K562 (cell line): ENCODE data around the gene OPRL1. TPM values are rescaled to one million over a fixed set of nuclear protein-coding genes. Genes with fewer than 3 reads are reported as not detected.

Experiments used
- ATAC-seq: fragments of 200-7000 bp; cut with Tn5 transposase; 3 replicates; pipeline ENCODE4 v1.9.1; 2020; ENCODE audit warnings: moderate library complexity
- BruUV-seq: library from RNA; stranded (reverse); fragments of 400-500 nt; replicated peaks from 2 replicates; lab custom pipeline; 2021; lab: Mats Ljungman, UMichigan
- CTCF ChIA-PET: fragments of 300-600 bp; formaldehyde crosslinking; extraction: SDS; loops from one replicate; lab custom pipeline; 2021; ENCODE audit warnings: low intra/inter-chr PET ratio; lab: Yijun Ruan, JAX
- POLR2A ChIA-PET: fragments of 300-600, 350-650 bp; sonication (Branson Sonifier 250); formaldehyde crosslinking; extraction: SDS; loops from one replicate; lab custom pipeline; 2021; ENCODE audit warnings: antibody characterized with exemption, inconsistent platforms; lab: Yijun Ruan, JAX
- DNase-seq, 4 experiments: peaks; one replicate each; pipeline versions ENCODE4 v3.0.0 to v3.0.0-alpha.2; 2011 to 2018; ENCODE audit warnings: low spot score in 3 of 4, mixed read lengths in 3 of 4; ENCODE audit errors: extremely low read depth in 1 of 4
- FAIRE-seq: peaks from 2 replicates; lab custom pipeline; 2011; peaks lifted over from hg19 to GRCh38; lab: Jason Lieb, UNC
- H2AFZ ChIP-seq: 2 replicates; pipeline ENCODE4 v1.6.0; 2011; ENCODE audit warnings: low read depth, low read length, control low read depth, inconsistent platforms
- H3K27ac ChIP-seq: fragments of 200-600 bp; 3 replicates; pipeline ENCODE4 v1.8.0; 2011; ENCODE audit warnings: low read depth, mild to moderate bottlenecking, control low read depth, inconsistent platforms, low read length, moderate library complexity, mixed read lengths; ENCODE audit errors: extremely low read depth
- H3K27me3 ChIP-seq, 2 experiments: fragments of 300-600 bp in 1 of 2; 2 replicates in 1 of 2; 3 replicates in 1 of 2; pipeline versions ENCODE4 v1.6.0 to v1.8.0; 2011; ENCODE audit warnings: inconsistent platforms in 2 of 2, low read length in 2 of 2, mild to moderate bottlenecking in 1 of 2, mixed read lengths in 1 of 2, moderate library complexity in 1 of 2; ENCODE audit not compliant: control insufficient read depth in 2 of 2, insufficient read depth in 2 of 2
- H3K36me3 ChIP-seq: fragments of 300-600 bp; 3 replicates; pipeline ENCODE4 v1.8.0; 2011; ENCODE audit warnings: mild to moderate bottlenecking, low read length, inconsistent platforms; ENCODE audit not compliant: control insufficient read depth, insufficient read depth
- H3K4me1 ChIP-seq, 2 experiments: fragments of 200-600 bp in 1 of 2; replicated peaks in 1 of 2; 2 replicates in 1 of 2; 3 replicates in 1 of 2; pipeline versions ENCODE4 v1.5.1 to v1.8.0; 2011; ENCODE audit warnings: inconsistent platforms in 2 of 2, low read length in 2 of 2, mild to moderate bottlenecking in 1 of 2, mixed read lengths in 1 of 2, moderate library complexity in 1 of 2; ENCODE audit not compliant: control insufficient read depth in 2 of 2, insufficient read depth in 2 of 2
- H3K4me2 ChIP-seq: 2 replicates; pipeline ENCODE4 v1.6.1; 2011; ENCODE audit warnings: low read length, control low read depth, inconsistent platforms, mixed read lengths; ENCODE audit not compliant: insufficient read depth
- H3K4me3 ChIP-seq: fragments of 200-600 bp; sonication (generic), shearing (Covaris generic); 2 replicates; pipeline ENCODE4 v1.5.1; 2016; ENCODE audit warnings: control low read depth, inconsistent platforms
- H3K79me2 ChIP-seq: fragments of 200-600 bp; 3 replicates; pipeline ENCODE4 v1.8.0; 2011; ENCODE audit warnings: low read length, inconsistent platforms; ENCODE audit not compliant: control insufficient read depth, insufficient read depth
- H3K9ac ChIP-seq, 2 experiments: 2 replicates each; pipeline versions ENCODE4 v1.6.0 to v1.6.1; 2011; ENCODE audit warnings: low read depth in 2 of 2, low read length in 2 of 2, control low read depth in 1 of 2, inconsistent platforms in 1 of 2, mild to moderate bottlenecking in 1 of 2, mixed read lengths in 1 of 2; ENCODE audit not compliant: insufficient read depth in 1 of 2
- H3K9me1 ChIP-seq: one replicate; pipeline ENCODE4 v1.6.0; 2011; ENCODE audit warnings: inconsistent platforms, mild to moderate bottlenecking, low read length, moderate library complexity; ENCODE audit not compliant: control insufficient read depth, insufficient read depth
- H3K9me3 ChIP-seq: replicated peaks from 2 replicates; pipeline ENCODE4 v1.5.1; 2011; ENCODE audit warnings: low read depth, low read length, inconsistent platforms; ENCODE audit not compliant: control insufficient read depth, insufficient read depth
- H4K20me1 ChIP-seq: replicated peaks from 2 replicates; pipeline ENCODE4 v1.6.1; 2011; ENCODE audit warnings: low read length, inconsistent platforms, mixed read lengths; ENCODE audit not compliant: control insufficient read depth, insufficient read depth
- HLTF ChIP-seq: fragments of 450-650 bp; IDR thresholded peaks from 2 replicates; pipeline ENCODE4 v1.6.1; 2016
- PTRF ChIP-seq: fragments of 450-650 bp; IDR thresholded peaks from 2 replicates; pipeline ENCODE4 v1.6.1; 2016; ENCODE audit warnings: mild to moderate bottlenecking, missing genetic modification characterization, missing compliant biosample characterization
- SIX5 ChIP-seq, 2 experiments: IDR thresholded peaks; 2 replicates each; pipeline ENCODE4 v1.6.1; 2011; ENCODE audit warnings: low read length in 2 of 2, borderline replicate concordance in 1 of 2, low read depth in 1 of 2, mild to moderate bottlenecking in 1 of 2, moderate library complexity in 1 of 2; ENCODE audit not compliant: insufficient read depth in 1 of 2
- SMARCC2 ChIP-seq: fragments of 450-650 bp; IDR thresholded peaks from 2 replicates; pipeline ENCODE4 v1.6.1; 2017; ENCODE audit warnings: antibody characterized with exemption, moderate library complexity, mild to moderate bottlenecking, low read depth
- TRIM28 ChIP-seq: fragments of 450-650 bp; IDR thresholded peaks from 2 replicates; pipeline ENCODE4 v1.6.1; 2017
- YY1 ChIP-seq, 3 experiments: IDR thresholded peaks; 2 replicates each; pipeline ENCODE4 v1.6.1; 2011; ENCODE audit warnings: low read length in 2 of 3, mild to moderate bottlenecking in 2 of 3, moderate library complexity in 2 of 3, borderline replicate concordance in 1 of 3, control low read depth in 1 of 3, low read depth in 1 of 3; ENCODE audit not compliant: insufficient read depth in 3 of 3, insufficient replicate concordance in 2 of 3, control insufficient read depth in 1 of 3, insufficient read length in 1 of 3; ENCODE audit errors: extremely low read depth in 1 of 3
- ZKSCAN1 ChIP-seq: fragments of 150-350 bp; IDR thresholded peaks from 2 replicates; pipeline ENCODE4 v1.6.1; 2016; ENCODE audit warnings: low read depth, low read length
- ZNF133 ChIP-seq: fragments of 250-450 bp; sonication (Bioruptor Pico); IDR thresholded peaks from 2 replicates; pipeline ENCODE4 v1.4.0; 2020; ENCODE audit warnings: mild to moderate bottlenecking
- ZNF780A ChIP-seq: fragments of 250-450 bp; sonication (Bioruptor Pico); IDR thresholded peaks from 2 replicates; pipeline ENCODE4 v1.5.0; 2021; ENCODE audit warnings: mild to moderate bottlenecking
- ZSCAN32 ChIP-seq: fragments of 450-650 bp; formaldehyde crosslinking; IDR thresholded peaks from 2 replicates; pipeline ENCODE4 v1.4.0; 2020; ENCODE audit warnings: mild to moderate bottlenecking, moderate library complexity
- whole genome bisulfite sequencing: fragments of 100-300 bp; shearing (Covaris generic); methylation state at CpG from one replicate; pipeline ENCODE4 v1.1.6; 2016; ENCODE audit warnings: low coverage, mixed read lengths; ENCODE audit not compliant: insufficient coverage; ENCODE audit errors: missing lambda C conversion rate; 5-methylcytosine and 5-hydroxymethylcytosine counted together
- in situ Hi-C: fragments of 300-500 bp; cut with MboI; formaldehyde crosslinking; loops from 4 replicates; pipeline ENCODE4 v1.15.0; 2018; ENCODE audit warnings: inconsistent platforms, mixed read lengths
- intact Hi-C: fragments of 100-400 bp; cut with micrococcal nuclease; formaldehyde crosslinking; loops from 2 replicates; pipeline ENCODE4 v1.14.2; 2022
- polyA plus RNA-seq, 8 experiments: library from polyadenylated mRNA; depleted of rRNA in 4 of 8; stranded (reverse) in 5 of 8; unstranded in 3 of 8; fragments of >200 nt; fragmentation: Nextera tagmentation in 2 of 8; fragmentation: Illumina TruSeq in 1 of 8; extraction: Ambion mirVana in 2 of 8; extraction: Trizol in 1 of 8; gene quantifications; 2 replicates each; pipeline versions ENCODE4 v1.2.1 to v1.2.3, GENCODE V29; 2011 to 2014; ENCODE audit warnings: inconsistent platforms in 1 of 8, missing spikeins in 1 of 8
- total RNA-seq, 7 experiments: library from RNA; depleted of rRNA in 6 of 7; stranded (reverse); fragments of >200 nt in 6 of 7; fragmentation: Illumina TruSeq in 2 of 7; extraction: Trizol in 2 of 7; gene quantifications; 2 replicates each; pipeline versions ENCODE4 v1.2.1 to v1.2.3, GENCODE V29; 2011 to 2021; ENCODE audit warnings: low replicate concordance in 1 of 7
- TF ChIP-seq, protein P1 (sequence below): fragments of 250-450 bp; sonication (Bioruptor Pico); IDR thresholded peaks from 2 replicates; pipeline ENCODE4 v1.8.0; 2022; ENCODE audit warnings: moderate library complexity, mild to moderate bottlenecking, inconsistent platforms
- TF ChIP-seq, protein P2 (sequence below): fragments of 450-650 bp; conservative IDR thresholded peaks from 2 replicates; pipeline ENCODE4 v1.6.1; 2016; ENCODE audit warnings: missing genetic modification characterization, low read depth, mild to moderate bottlenecking, missing compliant biosample characterization, moderate library complexity
- TF ChIP-seq, protein P3 (sequence below): fragments of 250-450 bp; sonication (Bioruptor Pico); IDR thresholded peaks from 2 replicates; pipeline ENCODE4 v1.8.0; 2021; ENCODE audit warnings: moderate library complexity, mild to moderate bottlenecking, inconsistent platforms
- TF ChIP-seq, protein P4 (sequence below): fragments of 450-650 bp; formaldehyde crosslinking; conservative IDR thresholded peaks from 2 replicates; pipeline ENCODE4 v1.4.0; 2022; ENCODE audit warnings: mild to moderate bottlenecking, missing genetic modification characterization
- TF ChIP-seq, protein P5 (sequence below): fragments of 450-650 bp; IDR thresholded peaks from 2 replicates; pipeline ENCODE4 v1.6.1; 2018; ENCODE audit warnings: mild to moderate bottlenecking, low read depth; ENCODE audit not compliant: partially characterized antibody

Gene OPRL1
- total and polyA plus RNA-seq, 9 of the 15 experiments (the other 6 are each of a cell fraction or from before 2014, with no cell fraction given): 0.06 to 0.33 (median 0.11) TPM; not detected in 2

DNA sequence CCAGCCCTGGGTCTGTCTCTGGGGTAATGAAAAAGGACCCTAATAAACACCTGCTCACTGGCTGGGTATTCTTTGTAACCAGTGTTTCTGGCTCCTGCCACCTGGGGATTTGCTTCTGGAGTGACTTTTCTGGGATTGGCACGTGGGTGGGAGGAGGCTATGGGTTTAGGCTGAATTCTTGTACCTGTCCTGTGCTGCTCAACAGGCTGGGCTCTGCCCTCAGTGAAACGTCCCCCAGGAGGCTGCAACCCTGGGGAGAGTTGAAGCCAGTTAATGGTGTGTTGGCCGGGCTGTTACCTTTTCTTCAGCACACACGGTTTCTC is 20.6 kb downstream of the OPRL1 start:
- BruUV-seq: no TSS peak
- no peak for ATAC-seq
- Histone ChIP-seq H3K27ac (no peak overlapping the region), H3K36me3 (no peaks in the 10 kb centered on the region), H3K9me3 (no peaks in the 10 kb centered on the region), H3K4me1 (peaks cover 0 to 30% of the 10 kb centered on the region in 2 experiments; a peak in 3 of 5 replicates), H3K79me2 (no peaks in the 10 kb centered on the region), H2AFZ (no peak overlapping the region), H3K4me2 (no peak overlapping the region), H3K9me1 (no peaks in the 10 kb centered on the region), H3K4me3 (no peak overlapping the region), H4K20me1 (peaks cover 8% of the 10 kb centered on the region; the same call in 1 of the 2 replicates), H3K9ac (no peak overlapping the region), H3K27me3 (peaks cover 40 to 71% of the 10 kb centered on the region in 2 experiments)
- 3% methylated on average over 4 of the region's 4 CpGs for WGBS
- TF ChIP-seq ZKSCAN1 (no peak), HLTF (no peak), TRIM28 (no peak), ZNF780A (no peak), SMARCC2 (no peak), YY1 (IDR thresholded peaks at IDR 0.05; ENCODE audit: borderline replicate concordance in 1 of 3, control insufficient read depth in 1 of 3, extremely low read depth in 1 of 3, insufficient read depth in 3 of 3, insufficient read length in 1 of 3, insufficient replicate concordance in 2 of 3, low read depth in 1 of 3, low read length in 2 of 3) (no peak), ZSCAN32 (CRISPR knock-in tag) (no peak), PTRF (tag) (no peak), ZNF133 (no peak), SIX5 (IDR thresholded peaks at IDR 0.05; ENCODE audit: borderline replicate concordance in 1 of 2, insufficient read depth in 1 of 2, low read depth in 1 of 2, low read length in 2 of 2) (no peak)
- TF ChIP-seq, protein P1, sequence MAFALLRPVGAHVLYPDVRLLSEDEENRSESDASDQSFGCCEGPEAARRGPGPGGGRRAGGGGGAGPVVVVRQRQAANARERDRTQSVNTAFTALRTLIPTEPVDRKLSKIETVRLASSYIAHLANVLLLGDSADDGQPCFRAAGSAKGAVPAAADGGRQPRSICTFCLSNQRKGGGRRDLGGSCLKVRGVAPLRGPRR (CRISPR knock-in tag): no peak
- TF ChIP-seq, protein P2, sequence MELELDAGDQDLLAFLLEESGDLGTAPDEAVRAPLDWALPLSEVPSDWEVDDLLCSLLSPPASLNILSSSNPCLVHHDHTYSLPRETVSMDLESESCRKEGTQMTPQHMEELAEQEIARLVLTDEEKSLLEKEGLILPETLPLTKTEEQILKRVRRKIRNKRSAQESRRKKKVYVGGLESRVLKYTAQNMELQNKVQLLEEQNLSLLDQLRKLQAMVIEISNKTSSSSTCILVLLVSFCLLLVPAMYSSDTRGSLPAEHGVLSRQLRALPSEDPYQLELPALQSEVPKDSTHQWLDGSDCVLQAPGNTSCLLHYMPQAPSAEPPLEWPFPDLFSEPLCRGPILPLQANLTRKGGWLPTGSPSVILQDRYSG (tag): no peak
- TF ChIP-seq, protein P3, sequence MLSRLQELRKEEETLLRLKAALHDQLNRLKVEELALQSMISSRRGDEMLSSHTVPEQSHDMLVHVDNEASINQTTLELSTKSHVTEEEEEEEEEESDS: no peak
- TF ChIP-seq, protein P4, sequence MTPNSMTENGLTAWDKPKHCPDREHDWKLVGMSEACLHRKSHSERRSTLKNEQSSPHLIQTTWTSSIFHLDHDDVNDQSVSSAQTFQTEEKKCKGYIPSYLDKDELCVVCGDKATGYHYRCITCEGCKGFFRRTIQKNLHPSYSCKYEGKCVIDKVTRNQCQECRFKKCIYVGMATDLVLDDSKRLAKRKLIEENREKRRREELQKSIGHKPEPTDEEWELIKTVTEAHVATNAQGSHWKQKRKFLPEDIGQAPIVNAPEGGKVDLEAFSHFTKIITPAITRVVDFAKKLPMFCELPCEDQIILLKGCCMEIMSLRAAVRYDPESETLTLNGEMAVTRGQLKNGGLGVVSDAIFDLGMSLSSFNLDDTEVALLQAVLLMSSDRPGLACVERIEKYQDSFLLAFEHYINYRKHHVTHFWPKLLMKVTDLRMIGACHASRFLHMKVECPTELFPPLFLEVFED (CRISPR knock-in tag): no peak
- TF ChIP-seq, protein P5, sequence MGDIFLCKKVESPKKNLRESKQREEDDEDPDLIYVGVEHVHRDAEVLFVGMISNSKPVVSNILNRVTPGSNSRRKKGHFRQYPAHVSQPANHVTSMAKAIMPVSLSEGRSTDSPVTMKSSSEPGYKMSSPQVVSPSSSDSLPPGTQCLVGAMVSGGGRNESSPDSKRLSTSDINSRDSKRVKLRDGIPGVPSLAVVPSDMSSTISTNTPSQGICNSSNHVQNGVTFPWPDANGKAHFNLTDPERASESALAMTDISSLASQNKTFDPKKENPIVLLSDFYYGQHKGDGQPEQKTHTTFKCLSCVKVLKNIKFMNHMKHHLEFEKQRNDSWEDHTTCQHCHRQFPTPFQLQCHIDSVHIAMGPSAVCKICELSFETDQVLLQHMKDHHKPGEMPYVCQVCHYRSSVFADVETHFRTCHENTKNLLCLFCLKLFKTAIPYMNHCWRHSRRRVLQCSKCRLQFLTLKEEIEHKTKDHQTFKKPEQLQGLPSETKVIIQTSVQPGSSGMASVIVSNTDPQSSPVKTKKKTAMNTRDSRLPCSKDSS: no peak
- in situ Hi-C loops: no loop called here
- peak; percentile 11 for FAIRE-seq
- intact Hi-C loops: no loop called here
- ChIA-PET POLR2A (interaction anchor here (1.0 to 1.3 kb wide), 2 partner anchors 10 to 15 kb away, joined by 3 to 4 read pairs; no protein-coding TSS in a partner anchor), CTCF (no interaction called here)
- no peak for DNase-seq
